IMR-90 (cell line): ENCODE data around the gene KRT80.

Experiments
- BHLHE40 ChIP-seq: fragments of 150-350 bp; IDR thresholded peaks from 2 replicates; pipeline ENCODE4 v1.6.1; 2016; ENCODE audit warnings: mild to moderate bottlenecking, low read depth, low read length
- CEBPB ChIP-seq: IDR thresholded peaks from 2 replicates; pipeline ENCODE4 v1.6.1; 2012; ENCODE audit warnings: low read depth, low read length, improper control_type of control experiment
- CTCF ChIP-seq: conservative IDR thresholded peaks from 2 replicates; pipeline ENCODE4 v1.5.1; 2012; ENCODE audit warnings: mild to moderate bottlenecking, low read depth, low read length, improper control_type of control experiment
- FOS ChIP-seq: fragments of 150-350 bp; IDR thresholded peaks from 2 replicates; pipeline ENCODE4 v1.6.1; 2016; ENCODE audit warnings: low read depth, low read length
- MAFK ChIP-seq: IDR thresholded peaks from 2 replicates; pipeline ENCODE4 v1.6.1; 2012; ENCODE audit warnings: low read depth, low read length, improper control_type of control experiment
- MAZ ChIP-seq: IDR thresholded peaks from 2 replicates; pipeline ENCODE4 v1.6.1; 2012; ENCODE audit warnings: low read depth, mild to moderate bottlenecking, low read length, improper control_type of control experiment, moderate library complexity, borderline replicate concordance
- NFE2L2 ChIP-seq: fragments of 150-350 bp; IDR thresholded peaks from 2 replicates; pipeline ENCODE4 v1.6.1; 2016; ENCODE audit warnings: low read depth, mild to moderate bottlenecking, low read length
- POLR2A ChIP-seq: IDR thresholded peaks from 2 replicates; pipeline ENCODE4 v1.6.1; 2012; ENCODE audit warnings: mild to moderate bottlenecking, low read depth, low read length
- RAD21 ChIP-seq: IDR thresholded peaks from 2 replicates; pipeline ENCODE4 v1.6.1; 2012; ENCODE audit warnings: low read length, improper control_type of control experiment
- RCOR1 ChIP-seq: IDR thresholded peaks from 2 replicates; pipeline ENCODE4 v1.6.1; 2012; ENCODE audit warnings: mild to moderate bottlenecking, low read length, improper control_type of control experiment; ENCODE audit not compliant: insufficient replicate concordance
- RFX5 ChIP-seq: IDR thresholded peaks from 2 replicates; pipeline ENCODE4 v1.8.0; 2012; ENCODE audit warnings: low read depth, mild to moderate bottlenecking, low read length, moderate library complexity
- SMC3 ChIP-seq: fragments of 150-350 bp; IDR thresholded peaks from 2 replicates; pipeline ENCODE4 v1.6.1; 2016; ENCODE audit warnings: low read depth, mild to moderate bottlenecking, antibody characterized with exemption, low read length, moderate library complexity
- USF2 ChIP-seq: fragments of 150-350 bp; IDR thresholded peaks from 2 replicates; pipeline ENCODE4 v1.6.1; 2017; ENCODE audit warnings: mild to moderate bottlenecking, antibody characterized with exemption, low read length, low read depth

- TF ChIP-seq CTCF (no peak), USF2 (no peak), NFE2L2 (no peak), MAZ (no peak), FOS (no peak), CEBPB (no peak), SMC3 (no peak), POLR2A (no peak), BHLHE40 (no peak), RFX5 (no peak), MAFK (no peak), RCOR1 (no peak), RAD21 (no peak)
These were observed 34.2 kb downstream of the KRT80 start for GRCh38 chr12:52157566-52158150.
